HepG2 (cell line): Measurements from ENCODE around the gene ADAMTS17.
"Not testable (repeated sequence)": the region's sequence is repeated elsewhere in the genome, so short reads cannot be mapped to it uniquely, and the experiment has no call there.

ENCODE experiments used
- BRCA1 ChIP-seq: sonication (generic); formaldehyde crosslinking; IDR thresholded peaks from 2 replicates; pipeline ENCODE4 v1.4.0; 2020; ENCODE audit warnings: missing genetic modification reagents
- EZH2 ChIP-seq: conservative IDR thresholded peaks from 2 replicates; pipeline ENCODE4 v1.6.1; 2012; ENCODE audit warnings: mild to moderate bottlenecking, low read depth, low read length, moderate library complexity
- JARID2 ChIP-seq: sonication (generic); formaldehyde crosslinking; IDR thresholded peaks from 2 replicates; pipeline ENCODE4 v1.8.1; 2023; ENCODE audit warnings: missing genetic modification reagents, inconsistent platforms; ENCODE audit not compliant: insufficient replicate concordance
- JUN ChIP-seq: sonication (generic); formaldehyde crosslinking; IDR thresholded peaks from 2 replicates; pipeline ENCODE4 v1.4.0; 2020; ENCODE audit warnings: mild to moderate bottlenecking, missing genetic modification reagents
- PATZ1 ChIP-seq: sonication (generic); formaldehyde crosslinking; IDR thresholded peaks from 2 replicates; pipeline ENCODE4 v1.4.0; 2020; ENCODE audit warnings: missing genetic modification reagents
- POLR2A ChIP-seq, 2 experiments: IDR thresholded peaks; 2 replicates each; pipeline ENCODE4 v1.6.1; 2011; ENCODE audit warnings: low read depth in 2 of 2, low read length in 2 of 2, mild to moderate bottlenecking in 1 of 2, moderate library complexity in 1 of 2; ENCODE audit not compliant: insufficient read depth in 1 of 2
- TOE1 ChIP-seq: sonication (generic); formaldehyde crosslinking; IDR thresholded peaks from 2 replicates; pipeline ENCODE4 v1.4.0; 2020; ENCODE audit warnings: mild to moderate bottlenecking, missing genetic modification reagents
- ZBTB43 ChIP-seq: sonication (generic); formaldehyde crosslinking; conservative IDR thresholded peaks from 2 replicates; pipeline ENCODE4 v1.4.0; 2020; ENCODE audit warnings: missing genetic modification reagents
- ZKSCAN1 ChIP-seq: fragments of 150-350 bp; IDR thresholded peaks from 2 replicates; pipeline ENCODE4 v1.6.1; 2014; ENCODE audit warnings: low read length
- ZNF20 ChIP-seq: sonication (generic); formaldehyde crosslinking; IDR thresholded peaks from 2 replicates; pipeline ENCODE4 v1.4.0; 2020; ENCODE audit warnings: mild to moderate bottlenecking, moderate library complexity, missing genetic modification reagents
- TF ChIP-seq, protein P1 (sequence below): sonication (generic); formaldehyde crosslinking; IDR thresholded peaks from 2 replicates; pipeline ENCODE4 v1.5.0; 2020; ENCODE audit warnings: missing genetic modification reagents
- TF ChIP-seq, protein P2 (sequence below): sonication (generic); formaldehyde crosslinking; IDR thresholded peaks from 2 replicates; pipeline ENCODE4 v1.5.1; 2020; ENCODE audit warnings: missing genetic modification reagents, mild to moderate bottlenecking, borderline replicate concordance

GRCh38 chr15:99926532-99926931 is 415.2 kb downstream of the ADAMTS17 start:
- TF ChIP-seq BRCA1; EZH2; ZKSCAN1; JUN; POLR2A (IDR thresholded peaks at IDR 0.05; ENCODE audit: insufficient read depth in 1 of 2, low read depth in 2 of 2, low read length in 2 of 2); TOE1 (CRISPR knock-in tag); ZNF20; ZBTB43; PATZ1 (CRISPR knock-in tag); JARID2 (CRISPR knock-in tag): not testable (repeated sequence)
- TF ChIP-seq, protein P1, sequence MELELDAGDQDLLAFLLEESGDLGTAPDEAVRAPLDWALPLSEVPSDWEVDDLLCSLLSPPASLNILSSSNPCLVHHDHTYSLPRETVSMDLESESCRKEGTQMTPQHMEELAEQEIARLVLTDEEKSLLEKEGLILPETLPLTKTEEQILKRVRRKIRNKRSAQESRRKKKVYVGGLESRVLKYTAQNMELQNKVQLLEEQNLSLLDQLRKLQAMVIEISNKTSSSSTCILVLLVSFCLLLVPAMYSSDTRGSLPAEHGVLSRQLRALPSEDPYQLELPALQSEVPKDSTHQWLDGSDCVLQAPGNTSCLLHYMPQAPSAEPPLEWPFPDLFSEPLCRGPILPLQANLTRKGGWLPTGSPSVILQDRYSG (CRISPR knock-in tag): not testable (repeated sequence)
- TF ChIP-seq, protein P2, sequence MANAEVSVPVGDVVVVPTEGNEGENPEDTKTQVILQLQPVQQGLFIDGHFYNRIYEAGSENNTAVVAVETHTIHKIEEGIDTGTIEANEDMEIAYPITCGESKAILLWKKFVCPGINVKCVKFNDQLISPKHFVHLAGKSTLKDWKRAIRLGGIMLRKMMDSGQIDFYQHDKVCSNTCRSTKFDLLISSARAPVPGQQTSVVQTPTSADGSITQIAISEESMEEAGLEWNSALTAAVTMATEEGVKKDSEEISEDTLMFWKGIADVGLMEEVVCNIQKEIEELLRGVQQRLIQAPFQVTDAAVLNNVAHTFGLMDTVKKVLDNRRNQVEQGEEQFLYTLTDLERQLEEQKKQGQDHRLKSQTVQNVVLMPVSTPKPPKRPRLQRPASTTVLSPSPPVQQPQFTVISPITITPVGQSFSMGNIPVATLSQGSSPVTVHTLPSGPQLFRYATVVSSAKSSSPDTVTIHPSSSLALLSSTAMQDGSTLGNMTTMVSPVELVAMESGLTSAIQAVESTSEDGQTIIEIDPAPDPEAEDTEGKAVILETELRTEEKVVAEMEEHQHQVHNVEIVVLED (CRISPR knock-in tag): not testable (repeated sequence)
